Esophagus muscularis mucosa (tissue), 4 donors: Measurements from ENCODE around the gene CABP4.

ENCODE experiments used
- EP300 ChIP-seq: sonication (generic); formaldehyde crosslinking; IDR thresholded peaks from one replicate; pipeline ENCODE4 v1.6.1; 2017; ENCODE audit warnings: antibody characterized with exemption
- POLR2A ChIP-seq: fragments of 450-650 bp; IDR thresholded peaks from one replicate; pipeline ENCODE4 v1.6.1; 2017; ENCODE audit warnings: antibody characterized with exemption, moderate library complexity, mild to moderate bottlenecking, low read depth
- TF ChIP-seq, protein P1 (sequence below), 3 experiments: fragments of 200-600 bp in 2 of 3; fragments of 450-650 bp in 1 of 3; sonication (generic) in 2 of 3; IDR thresholded peaks; one replicate each; pipeline ENCODE4 v1.5.1; 2017 to 2019; ENCODE audit warnings: antibody characterized with exemption in 3 of 3, mild to moderate bottlenecking in 2 of 3, moderate library complexity in 1 of 3

DNA sequence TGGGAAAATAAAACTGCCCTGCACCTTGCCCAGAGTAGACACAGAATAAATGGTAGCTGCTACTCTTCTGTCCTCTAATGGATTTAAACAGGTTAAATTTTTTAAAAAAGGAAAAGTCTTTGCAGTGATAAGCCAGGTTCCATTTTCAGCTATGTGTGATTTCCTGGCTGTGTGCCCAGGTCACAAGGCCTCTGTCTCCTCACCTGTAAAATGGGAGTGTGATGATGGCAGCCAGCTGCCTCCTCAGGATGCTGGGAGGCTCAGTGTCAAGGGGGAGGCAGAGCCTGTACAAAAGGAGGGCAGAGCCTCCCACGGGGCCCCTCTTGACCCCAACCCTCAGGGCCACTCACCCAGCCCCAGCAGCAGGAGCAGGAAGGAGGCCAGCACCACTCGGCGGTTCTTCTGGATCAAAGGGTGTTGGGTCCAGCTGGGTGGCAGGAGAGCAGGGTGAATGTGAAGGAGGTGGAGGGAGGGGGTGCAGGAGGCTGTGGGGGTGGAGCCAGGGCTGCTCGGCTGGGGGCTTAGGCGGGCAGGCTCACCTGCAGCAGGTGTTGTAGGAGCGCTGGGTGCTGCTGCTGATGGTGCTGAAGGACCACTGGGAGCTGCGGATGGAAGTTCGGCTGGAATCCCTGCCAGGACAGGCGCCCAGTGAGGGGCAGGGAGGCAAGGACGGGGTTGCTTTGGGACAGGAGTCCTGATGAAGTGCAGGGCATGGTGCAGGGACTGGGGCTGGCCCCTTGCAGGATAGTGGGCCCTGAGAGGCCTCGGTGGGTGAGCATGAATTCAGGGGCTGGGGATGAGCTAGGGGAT, 12.0 kb downstream of the CABP4 start:
- TF ChIP-seq POLR2A, result no peak
- TF ChIP-seq, protein P1, sequence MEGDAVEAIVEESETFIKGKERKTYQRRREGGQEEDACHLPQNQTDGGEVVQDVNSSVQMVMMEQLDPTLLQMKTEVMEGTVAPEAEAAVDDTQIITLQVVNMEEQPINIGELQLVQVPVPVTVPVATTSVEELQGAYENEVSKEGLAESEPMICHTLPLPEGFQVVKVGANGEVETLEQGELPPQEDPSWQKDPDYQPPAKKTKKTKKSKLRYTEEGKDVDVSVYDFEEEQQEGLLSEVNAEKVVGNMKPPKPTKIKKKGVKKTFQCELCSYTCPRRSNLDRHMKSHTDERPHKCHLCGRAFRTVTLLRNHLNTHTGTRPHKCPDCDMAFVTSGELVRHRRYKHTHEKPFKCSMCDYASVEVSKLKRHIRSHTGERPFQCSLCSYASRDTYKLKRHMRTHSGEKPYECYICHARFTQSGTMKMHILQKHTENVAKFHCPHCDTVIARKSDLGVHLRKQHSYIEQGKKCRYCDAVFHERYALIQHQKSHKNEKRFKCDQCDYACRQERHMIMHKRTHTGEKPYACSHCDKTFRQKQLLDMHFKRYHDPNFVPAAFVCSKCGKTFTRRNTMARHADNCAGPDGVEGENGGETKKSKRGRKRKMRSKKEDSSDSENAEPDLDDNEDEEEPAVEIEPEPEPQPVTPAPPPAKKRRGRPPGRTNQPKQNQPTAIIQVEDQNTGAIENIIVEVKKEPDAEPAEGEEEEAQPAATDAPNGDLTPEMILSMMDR (IDR thresholded peaks at IDR 0.05), result no peak
- TF ChIP-seq EP300, result no peak
